Measurements from ENCODE around the gene SLC50A1. TPM values are rescaled to one million over a fixed set of nuclear protein-coding genes. Genes with fewer than 3 reads are reported as not detected.

The SLC50A1 gene
- total RNA-seq, 1 donor from 2014 or later: 22.8 TPM

- Histone ChIP-seq H3K79me2 (ENCODE audit: insufficient read depth, low read length) (no peaks in the 10 kb centered on the region), H4K20me1 (ENCODE audit: insufficient read depth, low read length) (no peaks in the 10 kb centered on the region), H3K9me3 (ENCODE audit: insufficient read depth, low read depth, low read length) (no peaks in the 10 kb centered on the region), H3K4me1 (ENCODE audit: insufficient read depth, low read length) (peaks cover 48% of the 10 kb centered on the region), H3K27ac (ENCODE audit: low read depth, low read length) (no peak overlapping the region), H3K36me3 (ENCODE audit: insufficient read depth, low read length) (no peaks in the 10 kb centered on the region), H3K4me2 (ENCODE audit: low read length) (no peak overlapping the region), H3K27me3 (ENCODE audit: insufficient read depth, low read length) (peaks cover 24% of the 10 kb centered on the region), H2AFZ (ENCODE audit: low read depth, low read length) (no peak overlapping the region), H3K9ac (ENCODE audit: low read length) (no peak overlapping the region), H3K4me3 (ENCODE audit: insufficient read depth, low read depth, low read length) (no peak overlapping the region)
- FAIRE-seq (no peak), DNase-seq (ENCODE audit: low read depth) (no peak)
- TF ChIP-seq CTCF (IDR thresholded peaks at IDR 0.05; ENCODE audit: insufficient read depth, low read depth, low read length) (no peak), EZH2 (IDR thresholded peaks at IDR 0.05; ENCODE audit: insufficient read depth, low read length) (no peak)
- H3K27me3 Mint-ChIP-seq (ENCODE audit: low read depth, unreplicated experiment): no peaks in the 10 kb centered on the region
- H3K27ac Mint-ChIP-seq (ENCODE audit: unreplicated experiment): no peak overlapping the region
- no peaks in the 10 kb centered on the region for H3K9me3 Mint-ChIP-seq (ENCODE audit: unreplicated experiment)
- peaks cover 8% of the 10 kb centered on the region for H3K36me3 Mint-ChIP-seq (ENCODE audit: low read depth, unreplicated experiment)
- no peak overlapping the region for H3K4me3 Mint-ChIP-seq (ENCODE audit: unreplicated experiment)
- peaks cover 40% of the 10 kb centered on the region for H3K4me1 Mint-ChIP-seq (ENCODE audit: low read depth, unreplicated experiment)
Observed at GRCh38 chr1:155131285-155131684, 4.4 kb upstream of the SLC50A1 start.

GRCh38 chr1:155131856-155132255, 3.8 kb upstream of the SLC50A1 start:
- no peak for DNase-seq (ENCODE audit: low read depth)
- Histone ChIP-seq H3K4me1 (ENCODE audit: insufficient read depth, low read length) (peaks cover 46% of the 10 kb centered on the region), H3K79me2 (ENCODE audit: insufficient read depth, low read length) (peaks cover 4% of the 10 kb centered on the region), H3K4me2 (ENCODE audit: low read length) (no peak overlapping the region), H3K9me3 (ENCODE audit: insufficient read depth, low read depth, low read length) (no peaks in the 10 kb centered on the region), H2AFZ (ENCODE audit: low read depth, low read length) (no peak overlapping the region), H3K27ac (ENCODE audit: low read depth, low read length) (no peak overlapping the region), H3K4me3 (ENCODE audit: insufficient read depth, low read depth, low read length) (no peak overlapping the region), H3K36me3 (ENCODE audit: insufficient read depth, low read length) (no peaks in the 10 kb centered on the region), H3K27me3 (ENCODE audit: insufficient read depth, low read length) (peaks cover 19% of the 10 kb centered on the region), H4K20me1 (ENCODE audit: insufficient read depth, low read length) (no peaks in the 10 kb centered on the region), H3K9ac (ENCODE audit: low read length) (no peak overlapping the region)
- no peak for FAIRE-seq
- H3K36me3 Mint-ChIP-seq (ENCODE audit: low read depth, unreplicated experiment): peaks cover 8% of the 10 kb centered on the region
- no peak overlapping the region for H3K27ac Mint-ChIP-seq (ENCODE audit: unreplicated experiment)
- peak overlapping the region; percentile 40 for H3K4me3 Mint-ChIP-seq (ENCODE audit: unreplicated experiment)
- peaks cover 41% of the 10 kb centered on the region for H3K4me1 Mint-ChIP-seq (ENCODE audit: low read depth, unreplicated experiment)
- TF ChIP-seq EZH2 (IDR thresholded peaks at IDR 0.05; ENCODE audit: insufficient read depth, low read length): no peak
- TF ChIP-seq CTCF (IDR thresholded peaks at IDR 0.05; ENCODE audit: insufficient read depth, low read depth, low read length): no peak
- H3K27me3 Mint-ChIP-seq (ENCODE audit: low read depth, unreplicated experiment): no peaks in the 10 kb centered on the region
- H3K9me3 Mint-ChIP-seq (ENCODE audit: unreplicated experiment): no peaks in the 10 kb centered on the region

- H3K27ac ChIP-seq (ENCODE audit: low read depth, low read length): peak overlapping the region; percentile 100
- no peak overlapping the region for H3K4me2 ChIP-seq (ENCODE audit: low read length)
- peaks cover 35% of the 10 kb centered on the region for H3K4me1 ChIP-seq (ENCODE audit: insufficient read depth, low read length)
- peaks cover 22% of the 10 kb centered on the region for H3K79me2 ChIP-seq (ENCODE audit: insufficient read depth, low read length)
- H3K9ac ChIP-seq (ENCODE audit: low read length): no peak overlapping the region
- H3K36me3 Mint-ChIP-seq (ENCODE audit: low read depth, unreplicated experiment): peaks cover 10% of the 10 kb centered on the region
- H3K27ac Mint-ChIP-seq (ENCODE audit: unreplicated experiment): no peak overlapping the region
- H3K36me3 ChIP-seq (ENCODE audit: insufficient read depth, low read length): peaks cover 3% of the 10 kb centered on the region
- TF ChIP-seq EZH2 (IDR thresholded peaks at IDR 0.05; ENCODE audit: insufficient read depth, low read length) (no peak), CTCF (IDR thresholded peaks at IDR 0.05; ENCODE audit: insufficient read depth, low read depth, low read length) (no peak)
- H3K9me3 Mint-ChIP-seq (ENCODE audit: unreplicated experiment): no peaks in the 10 kb centered on the region
- H3K27me3 Mint-ChIP-seq (ENCODE audit: low read depth, unreplicated experiment): no peaks in the 10 kb centered on the region
- H3K4me1 Mint-ChIP-seq (ENCODE audit: low read depth, unreplicated experiment): peaks cover 38% of the 10 kb centered on the region
- DNase-seq (ENCODE audit: low read depth): no peak
- no peak overlapping the region for H3K4me3 ChIP-seq (ENCODE audit: insufficient read depth, low read depth, low read length)
- H3K4me3 Mint-ChIP-seq (ENCODE audit: unreplicated experiment): no peak overlapping the region
- H3K27me3 ChIP-seq (ENCODE audit: insufficient read depth, low read length): peaks cover 2% of the 10 kb centered on the region
- no peaks in the 10 kb centered on the region for H3K9me3 ChIP-seq (ENCODE audit: insufficient read depth, low read depth, low read length)
- H2AFZ ChIP-seq (ENCODE audit: low read depth, low read length): no peak overlapping the region
- no peak for FAIRE-seq
- peaks cover 10% of the 10 kb centered on the region for H4K20me1 ChIP-seq (ENCODE audit: insufficient read depth, low read length)
Observed at GRCh38 chr1:155133799-155134281, 1.8 kb upstream of the SLC50A1 start.

All from astrocyte (in vitro differentiated cells and primary cell).